ENCODE measurements around the gene OPCML.

Gene OPCML

GRCh38 chr11:132959693-132960092, 572.6 kb downstream of the OPCML start:
- H3K9ac ChIP-seq (ENCODE audit: low read depth, low read length, poor library complexity, severe bottlenecking), result no peak overlapping the region

GRCh38 chr11:132957881-132958280, 574.4 kb downstream of the OPCML start:
- Histone ChIP-seq H3K27me3 (ENCODE audit: insufficient read depth, low read length, poor library complexity, severe bottlenecking) (no peaks in the 10 kb centered on the region), H3K4me3 (ENCODE audit: low read length, poor library complexity, severe bottlenecking) (no peak overlapping the region), H3K36me3 (ENCODE audit: insufficient read depth, low read length) (no peaks in the 10 kb centered on the region), H2AFZ (ENCODE audit: low read length) (no peak overlapping the region), H3K9me2 (replicated peaks; ENCODE audit: low read depth, low read length) (no peaks in the 10 kb centered on the region), H3F3A (ENCODE audit: low read depth) (no peaks in the 10 kb centered on the region), H3K9me3 (ENCODE audit: insufficient read depth, low read depth, low read length) (no peaks in the 10 kb centered on the region), H3K9ac (ENCODE audit: low read depth, low read length, poor library complexity, severe bottlenecking) (no peak overlapping the region), H3K79me2 (ENCODE audit: insufficient read depth, low read length) (no peaks in the 10 kb centered on the region), H3K4me1 (ENCODE audit: insufficient read depth, low read length, poor library complexity, severe bottlenecking) (no peaks in the 10 kb centered on the region), H3K4me2 (ENCODE audit: low read depth, low read length, poor library complexity, severe bottlenecking) (no peak overlapping the region), H4K20me1 (ENCODE audit: insufficient read depth, low read length, poor library complexity, severe bottlenecking) (no peaks in the 10 kb centered on the region)
- TF ChIP-seq EZH2phosphoT487 (IDR thresholded peaks at IDR 0.05; ENCODE audit: borderline replicate concordance) (no peak), CTCF (conservative IDR thresholded peaks at IDR 0.05; ENCODE audit: low read length) (no peak)

More at GRCh38 chr11:132959693-132960092, 572.6 kb downstream of the OPCML start:
- no peak for TF ChIP-seq CTCF (conservative IDR thresholded peaks at IDR 0.05; ENCODE audit: low read length)
- no peak for TF ChIP-seq EZH2phosphoT487 (IDR thresholded peaks at IDR 0.05; ENCODE audit: borderline replicate concordance)
- Histone ChIP-seq H3F3A (ENCODE audit: low read depth) (no peaks in the 10 kb centered on the region), H3K9me3 (ENCODE audit: insufficient read depth, low read depth, low read length) (no peaks in the 10 kb centered on the region; the same call in 1 of the 2 replicates), H3K4me2 (ENCODE audit: low read depth, low read length, poor library complexity, severe bottlenecking) (no peak overlapping the region), H3K79me2 (ENCODE audit: insufficient read depth, low read length) (no peaks in the 10 kb centered on the region), H3K27me3 (ENCODE audit: insufficient read depth, low read length, poor library complexity, severe bottlenecking) (no peaks in the 10 kb centered on the region), H2AFZ (ENCODE audit: low read length) (no peak overlapping the region), H3K4me3 (ENCODE audit: low read length, poor library complexity, severe bottlenecking) (no peak overlapping the region), H3K4me1 (ENCODE audit: insufficient read depth, low read length, poor library complexity, severe bottlenecking) (no peaks in the 10 kb centered on the region), H3K9me2 (replicated peaks; ENCODE audit: low read depth, low read length) (no peaks in the 10 kb centered on the region), H4K20me1 (ENCODE audit: insufficient read depth, low read length, poor library complexity, severe bottlenecking) (no peaks in the 10 kb centered on the region), H3K36me3 (ENCODE audit: insufficient read depth, low read length) (no peaks in the 10 kb centered on the region)

GRCh38 chr11:132948252-132948651, 584.0 kb downstream of the OPCML start:
- no peak overlapping the region for H3K4me3 ChIP-seq (ENCODE audit: low read length, poor library complexity, severe bottlenecking)
- H2AFZ ChIP-seq (ENCODE audit: low read length), result no peak overlapping the region
- no peak overlapping the region for H3K9ac ChIP-seq (ENCODE audit: low read depth, low read length, poor library complexity, severe bottlenecking)
- no peaks in the 10 kb centered on the region; the same call in 1 of the 2 replicates for H3K9me3 ChIP-seq (ENCODE audit: insufficient read depth, low read depth, low read length)
- H3K4me1 ChIP-seq (ENCODE audit: insufficient read depth, low read length, poor library complexity, severe bottlenecking), result no peaks in the 10 kb centered on the region
- no peaks in the 10 kb centered on the region for H3K36me3 ChIP-seq (ENCODE audit: insufficient read depth, low read length)
- H3K4me2 ChIP-seq (ENCODE audit: low read depth, low read length, poor library complexity, severe bottlenecking), result no peak overlapping the region
- H3F3A ChIP-seq (ENCODE audit: low read depth), result no peaks in the 10 kb centered on the region
- no peaks in the 10 kb centered on the region for H4K20me1 ChIP-seq (ENCODE audit: insufficient read depth, low read length, poor library complexity, severe bottlenecking)
- H3K27me3 ChIP-seq (ENCODE audit: insufficient read depth, low read length, poor library complexity, severe bottlenecking), result no peaks in the 10 kb centered on the region
- no peaks in the 10 kb centered on the region for H3K79me2 ChIP-seq (ENCODE audit: insufficient read depth, low read length)
- H3K9me2 ChIP-seq (replicated peaks; ENCODE audit: low read depth, low read length), result no peaks in the 10 kb centered on the region
- no peak for TF ChIP-seq CTCF (conservative IDR thresholded peaks at IDR 0.05; ENCODE audit: low read length)
- no peak for TF ChIP-seq EZH2phosphoT487 (IDR thresholded peaks at IDR 0.05; ENCODE audit: borderline replicate concordance)
